ENCODE data around the gene NSD1.

DNA sequence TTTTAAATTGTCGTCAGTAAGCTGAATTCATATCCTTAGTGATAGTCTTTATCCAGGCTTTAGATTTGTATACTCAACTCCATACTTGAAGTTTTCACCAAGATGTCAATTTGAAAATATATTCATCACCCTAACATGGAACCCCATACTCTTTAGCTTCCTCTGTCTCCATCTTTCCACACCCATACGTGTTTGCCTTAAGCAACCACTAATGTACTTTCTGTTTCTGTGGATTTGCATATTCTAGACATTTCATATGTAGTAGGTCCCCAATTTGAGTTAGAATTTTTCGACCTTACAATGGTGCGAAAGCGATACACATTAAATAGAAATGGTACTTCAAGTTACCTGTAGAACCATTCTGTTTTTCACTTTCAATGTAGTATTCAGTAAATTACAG is 65.2 kb downstream of the NSD1 start:
- TF ChIP-seq, protein P1, sequence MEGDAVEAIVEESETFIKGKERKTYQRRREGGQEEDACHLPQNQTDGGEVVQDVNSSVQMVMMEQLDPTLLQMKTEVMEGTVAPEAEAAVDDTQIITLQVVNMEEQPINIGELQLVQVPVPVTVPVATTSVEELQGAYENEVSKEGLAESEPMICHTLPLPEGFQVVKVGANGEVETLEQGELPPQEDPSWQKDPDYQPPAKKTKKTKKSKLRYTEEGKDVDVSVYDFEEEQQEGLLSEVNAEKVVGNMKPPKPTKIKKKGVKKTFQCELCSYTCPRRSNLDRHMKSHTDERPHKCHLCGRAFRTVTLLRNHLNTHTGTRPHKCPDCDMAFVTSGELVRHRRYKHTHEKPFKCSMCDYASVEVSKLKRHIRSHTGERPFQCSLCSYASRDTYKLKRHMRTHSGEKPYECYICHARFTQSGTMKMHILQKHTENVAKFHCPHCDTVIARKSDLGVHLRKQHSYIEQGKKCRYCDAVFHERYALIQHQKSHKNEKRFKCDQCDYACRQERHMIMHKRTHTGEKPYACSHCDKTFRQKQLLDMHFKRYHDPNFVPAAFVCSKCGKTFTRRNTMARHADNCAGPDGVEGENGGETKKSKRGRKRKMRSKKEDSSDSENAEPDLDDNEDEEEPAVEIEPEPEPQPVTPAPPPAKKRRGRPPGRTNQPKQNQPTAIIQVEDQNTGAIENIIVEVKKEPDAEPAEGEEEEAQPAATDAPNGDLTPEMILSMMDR (optimal IDR thresholded peaks at IDR 0.05 in 1 of 3, IDR thresholded peaks at IDR 0.05 in 1 of 3, conservative IDR thresholded peaks at IDR 0.05 in 1 of 3; ENCODE audit: extremely low read depth in 1 of 3, insufficient read depth in 2 of 3, low read length in 3 of 3) = no peak
- TF ChIP-seq EZH2 (IDR thresholded peaks at IDR 0.05; ENCODE audit: low read length) = no peak

All from keratinocyte (primary cell).